SK-N-SH treated with all-trans-retinoic acid at 6 μM for 48 hours (cell line): ENCODE measurements around the gene GZMM.

ENCODE experiments used
- ATAC-seq: fragments of 200-7000 bp; cut with Tn5 transposase; 3 replicates; pipeline ENCODE4 v1.9.1; 2020; ENCODE audit warnings: mild to moderate bottlenecking, moderate library complexity
- ARNTL ChIP-seq: fragments of 450-650 bp; formaldehyde crosslinking; IDR thresholded peaks from 2 replicates; pipeline ENCODE4 v1.5.0; 2020; ENCODE audit warnings: low read depth, mild to moderate bottlenecking, moderate library complexity, borderline replicate concordance
- BACH2 ChIP-seq: fragments of 250-450 bp; sonication (Bioruptor Pico); IDR thresholded peaks from 2 replicates; pipeline ENCODE4 v1.9.0; 2021; ENCODE audit warnings: mild to moderate bottlenecking, borderline replicate concordance
- CSDC2 ChIP-seq: fragments of 250-450 bp; sonication (Bioruptor Pico); IDR thresholded peaks from 2 replicates; pipeline ENCODE4 v1.5.0; 2020; ENCODE audit warnings: mild to moderate bottlenecking, moderate library complexity
- CSRNP3 ChIP-seq: fragments of 250-450 bp; sonication (Bioruptor Pico); IDR thresholded peaks from 2 replicates; pipeline ENCODE4 v1.5.1; 2021; ENCODE audit warnings: mild to moderate bottlenecking, moderate library complexity
- ESRRG ChIP-seq: fragments of 250-450 bp; sonication (Bioruptor Pico); IDR thresholded peaks from 2 replicates; pipeline ENCODE4 v1.6.1; 2021; ENCODE audit warnings: mild to moderate bottlenecking
- ISL1 ChIP-seq: fragments of 250-450 bp; sonication (Bioruptor Pico); IDR thresholded peaks from 2 replicates; pipeline ENCODE4 v2.1.2; 2022; ENCODE audit warnings: mild to moderate bottlenecking, moderate library complexity
- OSR1 ChIP-seq: fragments of 250-450 bp; sonication (Bioruptor Pico); IDR thresholded peaks from 2 replicates; pipeline ENCODE4 v1.8.0; 2022; ENCODE audit warnings: moderate library complexity, mild to moderate bottlenecking, inconsistent platforms
- PPARA ChIP-seq: fragments of 250-450 bp; sonication (Bioruptor Pico); IDR thresholded peaks from 2 replicates; pipeline ENCODE4 v1.5.0; 2020; ENCODE audit warnings: mild to moderate bottlenecking, borderline replicate concordance
- RARB ChIP-seq: fragments of 250-450 bp; sonication (Bioruptor Pico); IDR thresholded peaks from 2 replicates; pipeline ENCODE4 v1.8.0; 2021; ENCODE audit warnings: mild to moderate bottlenecking, moderate library complexity
- TCF4 ChIP-seq: fragments of 250-450 bp; sonication (Bioruptor Pico); IDR thresholded peaks from 2 replicates; pipeline ENCODE4 v1.8.0; 2021; ENCODE audit warnings: mild to moderate bottlenecking, moderate library complexity, borderline replicate concordance
- TOX ChIP-seq: fragments of 250-450 bp; sonication (Bioruptor Pico); IDR thresholded peaks from 2 replicates; pipeline ENCODE4 v1.8.0; 2021; ENCODE audit warnings: mild to moderate bottlenecking, moderate library complexity, borderline replicate concordance
- ZC3H10 ChIP-seq: fragments of 250-450 bp; sonication (Bioruptor Pico); IDR thresholded peaks from 2 replicates; pipeline ENCODE4 v1.5.1; 2021; ENCODE audit warnings: mild to moderate bottlenecking, moderate library complexity
- ZFP3 ChIP-seq: fragments of 250-450 bp; sonication (Bioruptor Pico); IDR thresholded peaks from 2 replicates; pipeline ENCODE4 v1.5.0; 2020; ENCODE audit warnings: mild to moderate bottlenecking, moderate library complexity
- ZFP30 ChIP-seq: fragments of 450-650 bp; formaldehyde crosslinking; IDR thresholded peaks from 2 replicates; pipeline ENCODE4 v1.5.0; 2022; ENCODE audit warnings: mild to moderate bottlenecking, moderate library complexity
- ZNF565 ChIP-seq: fragments of 450-650 bp; formaldehyde crosslinking; conservative IDR thresholded peaks from 2 replicates; pipeline ENCODE4 v1.5.0; 2020; ENCODE audit warnings: low read depth, mild to moderate bottlenecking, moderate library complexity
- ZNF70 ChIP-seq: fragments of 450-650 bp; formaldehyde crosslinking; IDR thresholded peaks from 2 replicates; pipeline ENCODE4 v1.5.0; 2020; ENCODE audit warnings: mild to moderate bottlenecking, moderate library complexity
- TF ChIP-seq, protein P1 (sequence below): fragments of 250-450 bp; sonication (Bioruptor Pico); IDR thresholded peaks from 2 replicates; pipeline ENCODE4 v1.5.1; 2020; ENCODE audit warnings: low read depth, mild to moderate bottlenecking, moderate library complexity
- TF ChIP-seq, protein P2 (sequence below): fragments of 250-450 bp; sonication (Bioruptor Pico); IDR thresholded peaks from 2 replicates; pipeline ENCODE4 v1.5.0; 2020; ENCODE audit warnings: mild to moderate bottlenecking, moderate library complexity
- TF ChIP-seq, protein P3 (sequence below): fragments of 250-450 bp; sonication (Bioruptor Pico); IDR thresholded peaks from 2 replicates; pipeline ENCODE4 v1.8.0; 2021; ENCODE audit warnings: low read depth, mild to moderate bottlenecking, moderate library complexity, borderline replicate concordance
- TF ChIP-seq, protein P4 (sequence below): fragments of 250-450 bp; sonication (Bioruptor Pico); IDR thresholded peaks from 2 replicates; pipeline ENCODE4 v1.8.0; 2020; ENCODE audit warnings: mild to moderate bottlenecking, moderate library complexity, borderline replicate concordance

GZMM gene

GRCh38 chr19:512547-513365 lies 31.1 kb upstream of the GZMM start:
- no peak for TF ChIP-seq ESRRG (CRISPR knock-in tag)
- TF ChIP-seq ISL1 (CRISPR knock-in tag): no peak
- TF ChIP-seq, protein P1, sequence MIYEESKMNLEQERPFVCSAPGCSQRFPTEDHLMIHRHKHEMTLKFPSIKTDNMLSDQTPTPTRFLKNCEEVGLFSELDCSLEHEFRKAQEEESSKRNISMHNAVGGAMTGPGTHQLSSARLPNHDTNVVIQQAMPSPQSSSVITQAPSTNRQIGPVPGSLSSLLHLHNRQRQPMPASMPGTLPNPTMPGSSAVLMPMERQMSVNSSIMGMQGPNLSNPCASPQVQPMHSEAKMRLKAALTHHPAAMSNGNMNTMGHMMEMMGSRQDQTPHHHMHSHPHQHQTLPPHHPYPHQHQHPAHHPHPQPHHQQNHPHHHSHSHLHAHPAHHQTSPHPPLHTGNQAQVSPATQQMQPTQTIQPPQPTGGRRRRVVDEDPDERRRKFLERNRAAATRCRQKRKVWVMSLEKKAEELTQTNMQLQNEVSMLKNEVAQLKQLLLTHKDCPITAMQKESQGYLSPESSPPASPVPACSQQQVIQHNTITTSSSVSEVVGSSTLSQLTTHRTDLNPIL: no peak
- TF ChIP-seq, all 23 proteins: peak for 0
- no peak for ATAC-seq

DNA sequence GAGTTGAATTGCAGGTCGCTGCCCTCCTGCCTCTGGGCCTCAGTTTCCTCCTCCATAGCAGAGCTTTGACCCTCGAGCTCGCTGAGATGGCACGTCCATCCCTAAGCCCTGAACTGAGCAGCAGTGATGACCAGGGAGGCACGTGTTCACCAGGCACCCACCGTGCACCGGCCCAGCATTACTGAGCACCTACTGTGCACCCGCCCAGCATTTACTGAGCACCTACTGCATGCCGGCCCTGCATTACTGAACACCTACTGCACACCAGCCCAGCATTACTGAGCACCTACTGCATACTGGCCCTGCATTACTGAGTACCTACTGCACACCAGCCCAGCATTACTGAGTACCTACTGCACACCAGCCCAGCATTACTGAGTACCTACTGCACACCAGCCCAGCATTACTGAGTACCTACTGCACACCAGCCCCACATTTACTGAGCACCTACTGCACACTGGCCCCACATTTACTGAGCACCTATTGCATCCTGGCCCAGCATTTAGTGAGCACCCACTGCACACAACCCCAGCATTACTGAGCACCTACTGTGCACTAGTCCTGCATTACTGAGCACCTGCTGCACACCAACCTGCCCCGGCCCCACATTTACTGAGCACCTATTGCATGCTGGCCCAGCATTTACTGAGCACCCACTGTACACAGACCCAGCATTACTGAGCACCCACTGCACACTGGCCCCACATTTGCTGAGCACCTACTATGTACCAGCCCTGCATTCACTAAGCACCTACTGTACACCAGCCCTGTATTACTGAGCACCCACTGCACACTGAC lies 30.3 kb upstream of the GZMM start:
- TF ChIP-seq TOX (CRISPR knock-in tag): no peak
- TF ChIP-seq CSRNP3: no peak
- TF ChIP-seq, protein P2, sequence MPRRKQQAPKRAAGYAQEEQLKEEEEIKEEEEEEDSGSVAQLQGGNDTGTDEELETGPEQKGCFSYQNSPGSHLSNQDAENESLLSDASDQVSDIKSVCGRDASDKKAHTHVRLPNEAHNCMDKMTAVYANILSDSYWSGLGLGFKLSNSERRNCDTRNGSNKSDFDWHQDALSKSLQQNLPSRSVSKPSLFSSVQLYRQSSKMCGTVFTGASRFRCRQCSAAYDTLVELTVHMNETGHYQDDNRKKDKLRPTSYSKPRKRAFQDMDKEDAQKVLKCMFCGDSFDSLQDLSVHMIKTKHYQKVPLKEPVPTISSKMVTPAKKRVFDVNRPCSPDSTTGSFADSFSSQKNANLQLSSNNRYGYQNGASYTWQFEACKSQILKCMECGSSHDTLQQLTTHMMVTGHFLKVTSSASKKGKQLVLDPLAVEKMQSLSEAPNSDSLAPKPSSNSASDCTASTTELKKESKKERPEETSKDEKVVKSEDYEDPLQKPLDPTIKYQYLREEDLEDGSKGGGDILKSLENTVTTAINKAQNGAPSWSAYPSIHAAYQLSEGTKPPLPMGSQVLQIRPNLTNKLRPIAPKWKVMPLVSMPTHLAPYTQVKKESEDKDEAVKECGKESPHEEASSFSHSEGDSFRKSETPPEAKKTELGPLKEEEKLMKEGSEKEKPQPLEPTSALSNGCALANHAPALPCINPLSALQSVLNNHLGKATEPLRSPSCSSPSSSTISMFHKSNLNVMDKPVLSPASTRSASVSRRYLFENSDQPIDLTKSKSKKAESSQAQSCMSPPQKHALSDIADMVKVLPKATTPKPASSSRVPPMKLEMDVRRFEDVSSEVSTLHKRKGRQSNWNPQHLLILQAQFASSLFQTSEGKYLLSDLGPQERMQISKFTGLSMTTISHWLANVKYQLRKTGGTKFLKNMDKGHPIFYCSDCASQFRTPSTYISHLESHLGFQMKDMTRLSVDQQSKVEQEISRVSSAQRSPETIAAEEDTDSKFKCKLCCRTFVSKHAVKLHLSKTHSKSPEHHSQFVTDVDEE (CRISPR knock-in tag): no peak
- no peak for TF ChIP-seq ZNF565 (CRISPR knock-in tag)
- TF ChIP-seq, protein P3, sequence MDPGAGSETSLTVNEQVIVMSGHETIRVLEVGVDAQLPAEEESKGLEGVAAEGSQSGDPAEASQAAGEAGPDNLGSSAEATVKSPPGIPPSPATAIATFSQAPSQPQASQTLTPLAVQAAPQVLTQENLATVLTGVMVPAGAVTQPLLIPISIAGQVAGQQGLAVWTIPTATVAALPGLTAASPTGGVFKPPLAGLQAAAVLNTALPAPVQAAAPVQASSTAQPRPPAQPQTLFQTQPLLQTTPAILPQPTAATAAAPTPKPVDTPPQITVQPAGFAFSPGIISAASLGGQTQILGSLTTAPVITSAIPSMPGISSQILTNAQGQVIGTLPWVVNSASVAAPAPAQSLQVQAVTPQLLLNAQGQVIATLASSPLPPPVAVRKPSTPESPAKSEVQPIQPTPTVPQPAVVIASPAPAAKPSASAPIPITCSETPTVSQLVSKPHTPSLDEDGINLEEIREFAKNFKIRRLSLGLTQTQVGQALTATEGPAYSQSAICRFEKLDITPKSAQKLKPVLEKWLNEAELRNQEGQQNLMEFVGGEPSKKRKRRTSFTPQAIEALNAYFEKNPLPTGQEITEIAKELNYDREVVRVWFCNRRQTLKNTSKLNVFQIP (CRISPR knock-in tag): no peak
- TF ChIP-seq ZNF70 (CRISPR knock-in tag): no peak
- no peak for TF ChIP-seq PPARA (CRISPR knock-in tag)
- TF ChIP-seq BACH2 (CRISPR knock-in tag): no peak
- TF ChIP-seq, protein P4, sequence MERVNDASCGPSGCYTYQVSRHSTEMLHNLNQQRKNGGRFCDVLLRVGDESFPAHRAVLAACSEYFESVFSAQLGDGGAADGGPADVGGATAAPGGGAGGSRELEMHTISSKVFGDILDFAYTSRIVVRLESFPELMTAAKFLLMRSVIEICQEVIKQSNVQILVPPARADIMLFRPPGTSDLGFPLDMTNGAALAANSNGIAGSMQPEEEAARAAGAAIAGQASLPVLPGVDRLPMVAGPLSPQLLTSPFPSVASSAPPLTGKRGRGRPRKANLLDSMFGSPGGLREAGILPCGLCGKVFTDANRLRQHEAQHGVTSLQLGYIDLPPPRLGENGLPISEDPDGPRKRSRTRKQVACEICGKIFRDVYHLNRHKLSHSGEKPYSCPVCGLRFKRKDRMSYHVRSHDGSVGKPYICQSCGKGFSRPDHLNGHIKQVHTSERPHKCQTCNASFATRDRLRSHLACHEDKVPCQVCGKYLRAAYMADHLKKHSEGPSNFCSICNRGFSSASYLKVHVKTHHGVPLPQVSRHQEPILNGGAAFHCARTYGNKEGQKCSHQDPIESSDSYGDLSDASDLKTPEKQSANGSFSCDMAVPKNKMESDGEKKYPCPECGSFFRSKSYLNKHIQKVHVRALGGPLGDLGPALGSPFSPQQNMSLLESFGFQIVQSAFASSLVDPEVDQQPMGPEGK (CRISPR knock-in tag): no peak
- no peak for TF ChIP-seq ZFP3 (CRISPR knock-in tag)
- no peak for TF ChIP-seq ARNTL (CRISPR knock-in tag)
- TF ChIP-seq ZFP30 (CRISPR knock-in tag): no peak
- no peak for TF ChIP-seq CSDC2 (CRISPR knock-in tag)
- no peak for TF ChIP-seq ZC3H10
- ATAC-seq: no peak

GRCh38 chr19:514166-514663 lies 29.6 kb upstream of the GZMM start:
- no peak for ATAC-seq
- TF ChIP-seq, protein P1: no peak
- TF ChIP-seq RARB (CRISPR knock-in tag): no peak
- TF ChIP-seq ISL1 (CRISPR knock-in tag): no peak
- TF ChIP-seq TCF4 (CRISPR knock-in tag): no peak
- TF ChIP-seq, protein P4 (CRISPR knock-in tag): no peak
- TF ChIP-seq, protein P3 (CRISPR knock-in tag): no peak
- no peak for TF ChIP-seq OSR1 (CRISPR knock-in tag)
